HUES6 (cell line): ENCODE measurements around the gene UBE2J2.

ENCODE experiments used
- H3K27ac ChIP-seq: 2 replicates; pipeline ENCODE4 v1.7.0; 2013; ENCODE audit warnings: low read depth, mild to moderate bottlenecking, low read length, inconsistent platforms
- H3K27me3 ChIP-seq: 2 replicates; pipeline ENCODE4 v1.6.1; 2013; ENCODE audit warnings: low read length; ENCODE audit not compliant: control insufficient read depth, insufficient read depth
- H3K36me3 ChIP-seq: 2 replicates; pipeline ENCODE4 v1.6.1; 2013; ENCODE audit warnings: low read length; ENCODE audit not compliant: control insufficient read depth, insufficient read depth
- H3K4me1 ChIP-seq: 2 replicates; pipeline ENCODE4 v1.6.1; 2013; ENCODE audit warnings: low read length; ENCODE audit not compliant: control insufficient read depth, insufficient read depth
- H3K4me3 ChIP-seq: 2 replicates; pipeline ENCODE4 v1.5.1; 2013; ENCODE audit warnings: low read depth, low read length
- H3K9ac ChIP-seq: one replicate; pipeline ENCODE4 v1.6.1; 2013; ENCODE audit warnings: mild to moderate bottlenecking, low read length
- H3K9me3 ChIP-seq: 2 replicates; pipeline ENCODE4 v1.6.1; 2013; ENCODE audit warnings: low read depth, low read length; ENCODE audit not compliant: control insufficient read depth, insufficient read depth

The UBE2J2 gene

GRCh38 chr1:1315435-1315954 lies 41.8 kb upstream of the UBE2J2 start:
- Histone ChIP-seq H3K9ac (peak overlapping the region; percentile 50), H3K27me3 (no peaks in the 10 kb centered on the region), H3K4me1 (peaks cover 20% of the 10 kb centered on the region), H3K36me3 (peaks cover 78% of the 10 kb centered on the region), H3K27ac (0 out of 2 replicates have a peak overlapping the region, but pooled peaks have one; percentile 27), H3K4me3 (no peak overlapping the region), H3K9me3 (no peaks in the 10 kb centered on the region)

GRCh38 chr1:1314678-1315335 lies 41.2 kb upstream of the UBE2J2 start:
- no peaks in the 10 kb centered on the region for H3K9me3 ChIP-seq
- no peaks in the 10 kb centered on the region for H3K27me3 ChIP-seq
- peak overlapping the region; percentile 50 for H3K9ac ChIP-seq
- no peak overlapping the region for H3K4me3 ChIP-seq
- H3K27ac ChIP-seq: 0 out of 2 replicates have a peak overlapping the region, but pooled peaks have one; percentile 27
- peaks cover 25% of the 10 kb centered on the region for H3K4me1 ChIP-seq
- peaks cover 78% of the 10 kb centered on the region for H3K36me3 ChIP-seq

GRCh38 chr1:1314237-1314586 lies 40.6 kb upstream of the UBE2J2 start:
- no peak overlapping the region for H3K27ac ChIP-seq
- H3K9ac ChIP-seq: no peak overlapping the region
- H3K9me3 ChIP-seq: no peaks in the 10 kb centered on the region
- H3K4me1 ChIP-seq: peaks cover 31% of the 10 kb centered on the region
- H3K36me3 ChIP-seq: peaks cover 73% of the 10 kb centered on the region
- H3K4me3 ChIP-seq: no peak overlapping the region
- H3K27me3 ChIP-seq: no peaks in the 10 kb centered on the region

GRCh38 chr1:1313500-1314236 lies 40.0 kb upstream of the UBE2J2 start:
- Histone ChIP-seq H3K4me1 (peaks cover 31% of the 10 kb centered on the region), H3K27ac (no peak overlapping the region), H3K4me3 (no peak overlapping the region), H3K9me3 (no peaks in the 10 kb centered on the region), H3K36me3 (peaks cover 67% of the 10 kb centered on the region), H3K27me3 (no peaks in the 10 kb centered on the region), H3K9ac (no peak overlapping the region)

GRCh38 chr1:1312450-1313314 lies 39.0 kb upstream of the UBE2J2 start:
- Histone ChIP-seq H3K36me3 (peaks cover 60% of the 10 kb centered on the region), H3K4me3 (no peak overlapping the region), H3K27ac (no peak overlapping the region), H3K27me3 (no peaks in the 10 kb centered on the region), H3K9me3 (no peaks in the 10 kb centered on the region), H3K9ac (no peak overlapping the region), H3K4me1 (peaks cover 25% of the 10 kb centered on the region)

- Histone ChIP-seq H3K9me3 (no peaks in the 10 kb centered on the region), H3K4me3 (no peak overlapping the region), H3K36me3 (peaks cover 55% of the 10 kb centered on the region), H3K27ac (no peak overlapping the region), H3K9ac (no peak overlapping the region), H3K4me1 (peaks cover 34% of the 10 kb centered on the region), H3K27me3 (no peaks in the 10 kb centered on the region; the same call in 1 of the 2 replicates)
These were observed 37.8 kb upstream of the UBE2J2 start for GRCh38 chr1:1311107-1312104.

- H3K36me3 ChIP-seq: peaks cover 55% of the 10 kb centered on the region
- H3K4me3 ChIP-seq: no peak overlapping the region
- H3K9me3 ChIP-seq: no peaks in the 10 kb centered on the region
- no peak overlapping the region for H3K27ac ChIP-seq
- no peak overlapping the region for H3K9ac ChIP-seq
- no peaks in the 10 kb centered on the region; the same call in 1 of the 2 replicates for H3K27me3 ChIP-seq
- H3K4me1 ChIP-seq: peaks cover 35% of the 10 kb centered on the region
These were observed 36.9 kb upstream of the UBE2J2 start for GRCh38 chr1:1310476-1311053.

GRCh38 chr1:1310109-1310385 lies 36.4 kb upstream of the UBE2J2 start:
- H3K4me3 ChIP-seq: peak overlapping the region; percentile 89

GRCh38 chr1:1309251-1310108 lies 35.8 kb upstream of the UBE2J2 start:
- H3K4me3 ChIP-seq: peak overlapping the region; percentile 89
- H3K4me1 ChIP-seq: peaks cover 38% of the 10 kb centered on the region
- H3K27me3 ChIP-seq: no peaks in the 10 kb centered on the region; the same call in 1 of the 2 replicates
- H3K9ac ChIP-seq: peak overlapping the region; percentile 83
- peak overlapping the region; percentile 54; the same call in 1 of the 2 replicates for H3K27ac ChIP-seq
- H3K9me3 ChIP-seq: no peaks in the 10 kb centered on the region
- H3K36me3 ChIP-seq: peaks cover 47% of the 10 kb centered on the region

More at GRCh38 chr1:1310109-1310385, 36.4 kb upstream of the UBE2J2 start:
- H3K27me3 ChIP-seq: no peaks in the 10 kb centered on the region; the same call in 1 of the 2 replicates
- H3K4me1 ChIP-seq: peaks cover 36% of the 10 kb centered on the region
- H3K9ac ChIP-seq: no peak overlapping the region
- no peak overlapping the region for H3K27ac ChIP-seq
- H3K36me3 ChIP-seq: peaks cover 52% of the 10 kb centered on the region
- no peaks in the 10 kb centered on the region for H3K9me3 ChIP-seq
